ENCODE measurements around the gene PGLYRP1.

PGLYRP1 gene

DNA sequence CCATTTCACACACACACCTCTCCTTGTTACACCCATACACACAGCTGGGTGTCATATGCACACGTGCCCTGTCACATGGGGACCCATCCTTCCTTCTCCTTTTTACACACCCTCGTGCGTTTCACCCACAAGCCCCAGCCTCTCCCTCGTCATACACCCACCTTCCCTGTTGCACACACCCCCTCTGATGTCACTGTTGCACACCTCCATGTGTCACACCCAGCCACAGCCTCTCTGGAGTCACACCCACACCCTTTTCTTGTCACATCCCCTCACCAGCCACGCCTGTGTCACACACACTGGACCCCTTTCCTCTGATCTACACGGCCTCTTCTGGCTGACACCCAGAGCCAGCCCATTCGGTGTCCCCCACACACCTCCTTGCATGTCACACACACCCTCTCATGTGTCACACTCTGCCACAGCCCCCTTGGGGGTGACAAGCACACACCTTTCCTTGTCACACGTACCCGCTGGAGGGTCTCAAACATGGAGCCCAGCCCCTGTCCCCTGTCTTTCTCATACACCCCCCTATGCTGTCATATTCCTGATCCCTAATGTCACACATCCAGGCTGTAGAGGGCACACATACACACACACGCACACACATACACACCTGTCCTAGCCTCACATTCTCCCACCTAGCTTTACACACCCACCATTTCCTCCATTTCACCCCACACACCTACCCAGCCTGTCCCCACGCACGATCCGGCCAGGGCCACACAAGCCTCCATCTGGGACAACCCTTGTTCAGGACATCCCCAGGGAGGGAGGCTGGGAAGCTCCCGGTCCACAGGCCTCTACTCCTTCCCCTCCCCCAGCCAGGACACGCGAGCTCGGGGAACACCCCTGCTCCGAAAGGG lies 50.5 kb downstream of the PGLYRP1 start (continued):
- TF ChIP-seq PRDM2 (tag by site-specific recombination; IDR thresholded peaks at IDR 0.05; ENCODE audit: borderline replicate concordance), result no peak
- TF ChIP-seq ZNF18 (tag by site-specific recombination; IDR thresholded peaks at IDR 0.05), result no peak
- no peak for TF ChIP-seq ZNF138 (tag by site-specific recombination; IDR thresholded peaks at IDR 0.05; ENCODE audit: borderline replicate concordance)
- no peak for TF ChIP-seq BCL11B (tag by site-specific recombination; IDR thresholded peaks at IDR 0.05; ENCODE audit: low read depth)
- no peak; the same call in 1 of the 2 replicates for TF ChIP-seq KLF8 (tag by site-specific recombination; IDR thresholded peaks at IDR 0.05)

DNA sequence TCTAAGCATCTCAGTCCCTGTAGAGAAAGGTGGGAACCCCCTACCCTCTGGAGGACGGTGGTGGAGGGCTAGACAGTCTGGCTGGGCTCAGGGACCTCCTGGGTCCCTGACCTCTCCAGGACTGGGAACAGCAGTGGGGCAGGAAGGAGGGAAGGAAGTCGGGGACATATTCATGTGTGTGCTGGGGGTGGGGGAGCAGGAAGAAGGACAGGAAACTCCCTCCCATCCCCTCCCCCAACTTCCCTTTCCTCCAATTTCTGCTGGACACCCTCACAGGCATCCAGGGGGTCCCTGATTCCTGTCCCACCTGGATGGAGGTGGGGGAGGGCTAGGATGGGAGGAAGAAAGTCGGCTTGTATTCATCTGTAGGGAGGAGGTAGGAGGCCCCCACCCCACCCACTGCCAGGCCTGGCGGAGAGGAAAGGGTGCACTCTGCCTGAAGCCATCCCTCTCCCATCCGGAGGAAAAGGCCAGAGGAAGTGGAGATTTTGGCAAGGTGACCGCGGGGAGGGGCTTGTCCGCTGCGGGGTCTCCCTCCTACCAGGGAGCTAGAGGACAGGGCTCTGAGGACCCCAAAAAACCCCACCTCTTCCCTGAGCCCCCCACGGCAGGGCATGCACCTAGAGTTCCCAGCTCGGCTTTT lies 51.5 kb downstream of the PGLYRP1 start:
- Histone ChIP-seq H3K4me3 (ENCODE audit: low read depth, low read length) (no peak overlapping the region), H3K4me1 (ENCODE audit: control insufficient read depth, insufficient read depth, low read length) (no peaks in the 10 kb centered on the region), H3K27ac (ENCODE audit: extremely low read depth, low read depth, low read length) (no peak overlapping the region), H3K36me3 (ENCODE audit: control insufficient read depth in 2 of 2, insufficient read depth in 1 of 2, low read length in 2 of 2) (no peaks in the 10 kb centered on the region), H3K9me3 (ENCODE audit: control insufficient read depth, insufficient read depth, low read depth, low read length) (no peaks in the 10 kb centered on the region)
- TF ChIP-seq, protein P1, sequence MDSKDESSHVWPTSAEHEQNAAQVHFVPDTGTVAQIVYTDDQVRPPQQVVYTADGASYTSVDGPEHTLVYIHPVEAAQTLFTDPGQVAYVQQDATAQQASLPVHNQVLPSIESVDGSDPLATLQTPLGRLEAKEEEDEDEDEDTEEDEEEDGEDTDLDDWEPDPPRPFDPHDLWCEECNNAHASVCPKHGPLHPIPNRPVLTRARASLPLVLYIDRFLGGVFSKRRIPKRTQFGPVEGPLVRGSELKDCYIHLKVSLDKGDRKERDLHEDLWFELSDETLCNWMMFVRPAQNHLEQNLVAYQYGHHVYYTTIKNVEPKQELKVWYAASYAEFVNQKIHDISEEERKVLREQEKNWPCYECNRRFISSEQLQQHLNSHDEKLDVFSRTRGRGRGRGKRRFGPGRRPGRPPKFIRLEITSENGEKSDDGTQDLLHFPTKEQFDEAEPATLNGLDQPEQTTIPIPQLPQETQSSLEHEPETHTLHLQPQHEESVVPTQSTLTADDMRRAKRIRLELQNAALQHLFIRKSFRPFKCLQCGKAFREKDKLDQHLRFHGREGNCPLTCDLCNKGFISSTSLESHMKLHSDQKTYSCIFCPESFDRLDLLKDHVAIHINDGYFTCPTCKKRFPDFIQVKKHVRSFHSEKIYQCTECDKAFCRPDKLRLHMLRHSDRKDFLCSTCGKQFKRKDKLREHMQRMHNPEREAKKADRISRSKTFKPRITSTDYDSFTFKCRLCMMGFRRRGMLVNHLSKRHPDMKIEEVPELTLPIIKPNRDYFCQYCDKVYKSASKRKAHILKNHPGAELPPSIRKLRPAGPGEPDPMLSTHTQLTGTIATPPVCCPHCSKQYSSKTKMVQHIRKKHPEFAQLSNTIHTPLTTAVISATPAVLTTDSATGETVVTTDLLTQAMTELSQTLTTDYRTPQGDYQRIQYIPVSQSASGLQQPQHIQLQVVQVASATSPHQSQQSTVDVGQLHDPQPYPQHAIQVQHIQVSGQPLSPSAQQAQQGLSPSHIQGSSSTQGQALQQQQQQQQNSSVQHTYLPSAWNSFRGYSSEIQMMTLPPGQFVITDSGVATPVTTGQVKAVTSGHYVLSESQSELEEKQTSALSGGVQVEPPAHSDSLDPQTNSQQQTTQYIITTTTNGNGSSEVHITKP (tag by site-specific recombination; IDR thresholded peaks at IDR 0.05), result no peak
- TF ChIP-seq SP7 (tag by site-specific recombination; IDR thresholded peaks at IDR 0.05) (no peak), ZNF174 (tag by site-specific recombination; IDR thresholded peaks at IDR 0.05) (no peak), ZNF10 (tag by site-specific recombination; IDR thresholded peaks at IDR 0.05) (no peak), ZNF26 (tag by site-specific recombination; IDR thresholded peaks at IDR 0.05) (no peak), IKZF3 (tag by site-specific recombination; IDR thresholded peaks at IDR 0.05) (0 out of 2 replicates have a peak, but pooled peaks have one; percentile 24)
- ChIA-PET POLR2A (no interaction called here), CTCF (interaction anchor here (0.5 to 0.6 kb wide), 2 partner anchors 41 to 58 kb away, joined by 3 to 4 read pairs; no protein-coding TSS in a partner anchor)

Measured in HEK293 (cell line).